ENCODE measurements around the gene MCM3. TPM values are rescaled to one million over a fixed set of nuclear protein-coding genes. Genes with fewer than 3 reads are reported as not detected.

Gene MCM3
- total and polyA plus RNA-seq, 2 donors (not counting 1 experiment from before 2014, with no cell fraction given): 15.9 to 40.3 TPM

DNA sequence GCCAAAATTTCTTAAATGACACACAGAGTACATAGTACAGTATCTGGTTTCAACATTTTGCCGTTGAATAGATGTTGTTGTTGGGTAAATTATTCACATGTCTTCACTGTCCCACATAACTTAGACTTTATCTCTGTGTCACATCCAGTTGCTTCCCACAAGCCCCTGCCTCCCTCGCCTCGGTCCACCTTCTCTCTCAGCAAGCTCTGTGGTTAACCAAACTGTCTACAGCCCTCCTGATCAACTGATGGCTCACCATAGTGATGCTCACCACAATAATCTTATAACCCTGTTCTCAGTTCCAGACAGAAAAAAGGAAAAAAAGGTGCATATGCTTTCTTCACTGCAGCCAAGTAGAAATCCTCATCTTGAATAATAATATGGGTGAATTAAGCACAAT, 63.2 kb downstream of the MCM3 start:
- DNase-seq (ENCODE audit: low read depth in 2 of 2): peak in 1 of 2 donors; percentile 18
- Histone ChIP-seq H4K20me1 (ENCODE audit: control insufficient read depth, extremely low read depth, insufficient read depth, low read length) (no peaks in the 10 kb centered on the region), H3K4me2 (ENCODE audit: extremely low read depth, insufficient read depth, low read length) (no peak overlapping the region), H3K4me1 (ENCODE audit: control insufficient read depth, extremely low read depth, insufficient read depth, low read length) (no peaks in the 10 kb centered on the region), H3K4me3 (replicated peaks in 1 of 4; ENCODE audit: control extremely low read depth in 1 of 4, insufficient read depth in 1 of 4, low read depth in 3 of 4, low read length in 4 of 4) (no peak overlapping the region), H2AFZ (ENCODE audit: low read length) (no peak overlapping the region), H3K36me3 (ENCODE audit: control insufficient read depth, insufficient read depth, low read length) (no peaks in the 10 kb centered on the region), H3K27me3 (ENCODE audit: control insufficient read depth, insufficient read depth, low read length) (no peaks in the 10 kb centered on the region), H3K9me3 (ENCODE audit: control insufficient read depth, insufficient read depth, low read depth, low read length) (no peaks in the 10 kb centered on the region), H3K9ac (ENCODE audit: insufficient read depth, low read length) (no peak overlapping the region), H3K79me2 (ENCODE audit: control insufficient read depth, insufficient read depth, low read length) (no peaks in the 10 kb centered on the region), H3K27ac (ENCODE audit: insufficient read depth, low read length) (no peak overlapping the region)
- TF ChIP-seq, protein P1, sequence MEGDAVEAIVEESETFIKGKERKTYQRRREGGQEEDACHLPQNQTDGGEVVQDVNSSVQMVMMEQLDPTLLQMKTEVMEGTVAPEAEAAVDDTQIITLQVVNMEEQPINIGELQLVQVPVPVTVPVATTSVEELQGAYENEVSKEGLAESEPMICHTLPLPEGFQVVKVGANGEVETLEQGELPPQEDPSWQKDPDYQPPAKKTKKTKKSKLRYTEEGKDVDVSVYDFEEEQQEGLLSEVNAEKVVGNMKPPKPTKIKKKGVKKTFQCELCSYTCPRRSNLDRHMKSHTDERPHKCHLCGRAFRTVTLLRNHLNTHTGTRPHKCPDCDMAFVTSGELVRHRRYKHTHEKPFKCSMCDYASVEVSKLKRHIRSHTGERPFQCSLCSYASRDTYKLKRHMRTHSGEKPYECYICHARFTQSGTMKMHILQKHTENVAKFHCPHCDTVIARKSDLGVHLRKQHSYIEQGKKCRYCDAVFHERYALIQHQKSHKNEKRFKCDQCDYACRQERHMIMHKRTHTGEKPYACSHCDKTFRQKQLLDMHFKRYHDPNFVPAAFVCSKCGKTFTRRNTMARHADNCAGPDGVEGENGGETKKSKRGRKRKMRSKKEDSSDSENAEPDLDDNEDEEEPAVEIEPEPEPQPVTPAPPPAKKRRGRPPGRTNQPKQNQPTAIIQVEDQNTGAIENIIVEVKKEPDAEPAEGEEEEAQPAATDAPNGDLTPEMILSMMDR (conservative IDR thresholded peaks at IDR 0.05 in 1 of 2, IDR thresholded peaks at IDR 0.05 in 1 of 2; ENCODE audit: low read depth in 1 of 2, low read length in 2 of 2): no peak

DNA sequence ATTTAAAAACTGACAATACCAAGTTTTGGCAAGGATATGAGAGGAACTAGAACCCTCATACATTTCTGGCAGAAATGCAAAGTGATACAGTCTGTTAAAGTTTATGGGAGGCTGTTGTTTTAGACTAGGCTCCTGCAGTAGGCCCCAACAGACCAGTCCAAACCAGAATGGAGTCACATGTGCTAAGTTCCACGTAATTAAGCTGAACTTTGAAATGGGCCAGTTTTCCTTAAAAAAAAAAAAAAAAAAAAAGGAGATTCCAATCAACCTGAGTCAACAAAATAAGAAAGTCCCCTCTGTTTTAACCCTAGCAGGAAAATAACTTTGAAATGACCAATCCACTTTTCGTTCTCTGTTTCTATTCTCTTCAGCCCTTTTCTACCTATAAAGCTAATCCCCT, 66.8 kb downstream of the MCM3 start:
- Histone ChIP-seq H3K27ac (ENCODE audit: insufficient read depth, low read length) (no peak overlapping the region), H3K4me2 (ENCODE audit: extremely low read depth, insufficient read depth, low read length) (no peak overlapping the region), H3K27me3 (ENCODE audit: control insufficient read depth, insufficient read depth, low read length) (peaks cover 6% of the 10 kb centered on the region), H3K4me1 (ENCODE audit: control insufficient read depth, extremely low read depth, insufficient read depth, low read length) (no peaks in the 10 kb centered on the region), H3K36me3 (ENCODE audit: control insufficient read depth, insufficient read depth, low read length) (no peaks in the 10 kb centered on the region), H3K9ac (ENCODE audit: insufficient read depth, low read length) (no peak overlapping the region), H3K9me3 (ENCODE audit: control insufficient read depth, insufficient read depth, low read depth, low read length) (no peaks in the 10 kb centered on the region), H3K4me3 (replicated peaks in 1 of 4; ENCODE audit: control extremely low read depth in 1 of 4, insufficient read depth in 1 of 4, low read depth in 3 of 4, low read length in 4 of 4) (no peak overlapping the region), H3K79me2 (ENCODE audit: control insufficient read depth, insufficient read depth, low read length) (no peaks in the 10 kb centered on the region), H4K20me1 (ENCODE audit: control insufficient read depth, extremely low read depth, insufficient read depth, low read length) (no peaks in the 10 kb centered on the region), H2AFZ (ENCODE audit: low read length) (no peak overlapping the region)
- DNase-seq (ENCODE audit: low read depth in 2 of 2): no peak
- TF ChIP-seq, protein P1 (conservative IDR thresholded peaks at IDR 0.05 in 1 of 2, IDR thresholded peaks at IDR 0.05 in 1 of 2; ENCODE audit: low read depth in 1 of 2, low read length in 2 of 2): no peak

DNA sequence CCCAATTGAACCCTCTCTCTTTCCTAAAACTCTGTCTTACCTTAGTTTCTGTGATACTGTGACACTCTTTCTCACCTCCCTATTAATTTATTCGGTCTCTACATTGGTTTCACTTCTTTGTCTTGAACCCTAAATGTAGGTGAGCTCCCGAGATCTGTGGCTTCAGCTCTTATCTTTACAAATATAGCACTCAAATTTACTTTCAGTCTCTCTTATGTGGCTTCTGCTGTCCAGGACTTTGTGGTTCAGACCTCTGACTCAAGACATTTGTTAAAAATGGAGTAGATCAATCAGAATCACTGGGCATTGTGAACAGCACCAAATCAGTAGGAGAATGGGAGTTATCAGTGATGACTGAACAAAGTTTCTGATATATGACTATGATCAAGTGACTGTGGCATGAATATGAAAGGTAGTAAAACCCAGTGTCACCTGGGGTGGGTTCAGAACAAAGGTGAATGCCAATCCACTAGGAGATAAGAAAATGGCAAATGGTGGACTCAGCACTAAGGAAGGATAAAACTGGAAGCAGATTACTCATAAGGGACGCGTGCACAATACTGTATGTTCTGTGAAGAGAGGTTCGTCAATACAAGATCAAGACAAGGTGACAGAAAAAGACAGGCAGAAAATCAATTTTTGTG, 67.5 kb downstream of the MCM3 start:
- no peaks in the 10 kb centered on the region for H3K9me3 ChIP-seq (ENCODE audit: control insufficient read depth, insufficient read depth, low read depth, low read length)
- no peak overlapping the region for H3K4me2 ChIP-seq (ENCODE audit: extremely low read depth, insufficient read depth, low read length)
- H3K27ac ChIP-seq (ENCODE audit: insufficient read depth, low read length): no peak overlapping the region
- H4K20me1 ChIP-seq (ENCODE audit: control insufficient read depth, extremely low read depth, insufficient read depth, low read length): no peaks in the 10 kb centered on the region
- H2AFZ ChIP-seq (ENCODE audit: low read length): no peak overlapping the region
- TF ChIP-seq, protein P1 (conservative IDR thresholded peaks at IDR 0.05 in 1 of 2, IDR thresholded peaks at IDR 0.05 in 1 of 2; ENCODE audit: low read depth in 1 of 2, low read length in 2 of 2): no peak
- TF ChIP-seq EZH2 (IDR thresholded peaks at IDR 0.05; ENCODE audit: low read length, missing control alignments): no peak
- no peaks in the 10 kb centered on the region for H3K36me3 ChIP-seq (ENCODE audit: control insufficient read depth, insufficient read depth, low read length)
- no peak overlapping the region for H3K9ac ChIP-seq (ENCODE audit: insufficient read depth, low read length)
- H3K4me1 ChIP-seq (ENCODE audit: control insufficient read depth, extremely low read depth, insufficient read depth, low read length): no peaks in the 10 kb centered on the region
- no peaks in the 10 kb centered on the region for H3K79me2 ChIP-seq (ENCODE audit: control insufficient read depth, insufficient read depth, low read length)
- H3K27me3 ChIP-seq (ENCODE audit: control insufficient read depth, insufficient read depth, low read length): peaks cover 6% of the 10 kb centered on the region
- no peak for DNase-seq (ENCODE audit: low read depth in 2 of 2)
- H3K4me3 ChIP-seq (replicated peaks in 1 of 4; ENCODE audit: control extremely low read depth in 1 of 4, insufficient read depth in 1 of 4, low read depth in 3 of 4, low read length in 4 of 4): no peak overlapping the region
